Activated naive CD8-positive, alpha-beta T cell treated with anti-CD3 and anti-CD28 coated beads, Interleukin-2, amount 50 U/mL, for 16 hours (primary cell): ENCODE results near the gene SEMA4A.
"Not testable (repeated sequence)": the region's sequence is repeated elsewhere in the genome, so short reads cannot be mapped to it uniquely, and the experiment has no call there.

Experiments used
- DNase-seq: peaks from one replicate; pipeline ENCODE4 v3.0.0-alpha.2; 2020; ENCODE audit warnings: low read depth, low spot score

Gene SEMA4A

DNA sequence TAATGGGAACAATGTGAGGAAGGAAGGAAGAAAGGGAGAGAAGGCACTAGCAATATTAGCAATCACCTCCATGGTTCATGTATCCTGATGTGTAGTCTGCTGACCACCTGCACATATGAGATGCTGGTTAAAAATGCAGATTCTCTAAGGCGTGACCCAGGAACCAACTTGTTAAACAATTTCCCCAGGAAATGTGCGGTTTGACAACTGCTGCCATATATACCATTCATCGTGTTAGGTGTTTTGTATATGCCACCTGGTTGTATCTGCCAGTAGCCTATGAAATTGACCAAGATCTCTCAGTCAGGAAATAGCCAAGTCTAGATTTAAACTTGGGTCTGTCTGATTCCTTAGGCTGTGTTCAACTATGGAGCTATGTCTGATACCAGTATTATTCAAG is 4.1 kb downstream of the SEMA4A start:
- DNase-seq, result no peak

DNA sequence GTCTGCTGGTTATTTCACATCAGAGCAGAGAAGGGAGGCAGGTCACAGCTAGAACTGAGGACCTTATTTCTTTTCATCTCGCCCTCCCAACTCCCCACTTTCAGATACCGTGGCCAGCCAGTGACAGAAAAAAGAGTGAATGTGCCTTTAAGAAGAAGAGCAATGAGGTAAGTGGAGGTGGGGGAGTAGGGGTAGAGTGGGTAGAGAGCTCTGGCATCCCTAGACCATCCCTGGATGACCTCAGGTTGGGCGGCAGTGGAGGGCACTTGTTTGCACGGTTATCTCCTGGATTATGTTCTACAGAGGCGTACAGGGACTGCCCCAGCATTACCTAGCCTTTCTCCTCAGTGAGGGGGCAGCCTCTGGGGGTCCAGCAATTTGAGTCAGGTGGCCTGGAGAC is 4.6 kb downstream of the SEMA4A start:
- no peak for DNase-seq

DNA sequence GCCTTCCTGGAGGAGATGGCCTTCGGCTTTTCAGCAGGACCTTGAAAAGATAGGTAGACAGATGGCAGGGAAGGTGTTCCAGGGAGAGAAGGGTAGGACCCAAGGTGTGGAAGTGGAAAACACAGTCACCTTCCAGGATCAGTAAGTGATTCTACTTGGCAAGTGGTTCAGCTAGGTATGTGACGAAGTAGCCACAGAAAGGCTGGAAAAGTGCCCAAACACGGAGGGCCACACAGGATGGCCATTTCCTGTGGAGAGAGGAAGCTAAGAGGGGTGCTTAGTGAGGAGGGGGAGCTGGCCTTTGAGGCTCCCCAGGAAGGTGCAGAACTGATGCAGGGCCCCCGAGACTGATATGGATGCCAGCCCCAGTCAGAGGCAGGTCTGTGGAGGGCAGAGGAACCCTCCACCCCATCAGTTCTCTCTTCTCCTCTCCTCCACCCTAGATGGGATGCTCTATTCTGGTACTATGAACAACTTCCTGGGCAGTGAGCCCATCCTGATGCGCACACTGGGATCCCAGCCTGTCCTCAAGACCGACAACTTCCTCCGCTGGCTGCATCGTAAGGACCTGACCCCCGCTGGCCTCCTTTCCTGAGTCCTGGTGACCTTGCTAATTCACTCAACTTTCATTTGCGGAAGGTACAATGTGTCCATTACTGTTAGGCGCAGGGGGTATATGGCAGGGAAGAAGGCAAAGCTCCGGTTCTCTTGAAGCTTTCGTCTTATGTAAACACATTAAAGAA is 6.8 kb downstream of the SEMA4A start:
- DNase-seq, result no peak

DNA sequence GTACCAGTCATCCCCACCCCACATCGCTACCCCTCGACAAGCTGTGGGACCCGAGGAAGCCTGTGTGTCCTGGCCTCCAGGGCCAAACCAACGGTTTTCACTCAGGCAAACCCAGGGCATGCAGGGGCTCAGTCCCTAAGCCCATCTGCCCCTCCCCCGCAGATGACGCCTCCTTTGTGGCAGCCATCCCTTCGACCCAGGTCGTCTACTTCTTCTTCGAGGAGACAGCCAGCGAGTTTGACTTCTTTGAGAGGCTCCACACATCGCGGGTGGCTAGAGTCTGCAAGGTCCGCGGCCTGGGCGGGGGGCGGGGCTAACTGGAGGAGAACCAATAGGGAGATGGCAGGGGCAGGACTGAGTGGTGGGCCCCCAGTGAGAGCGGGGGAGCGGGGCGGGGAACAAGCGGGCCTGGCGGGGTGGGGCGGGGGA is 7.4 kb downstream of the SEMA4A start:
- peak; percentile 48 for DNase-seq

DNA sequence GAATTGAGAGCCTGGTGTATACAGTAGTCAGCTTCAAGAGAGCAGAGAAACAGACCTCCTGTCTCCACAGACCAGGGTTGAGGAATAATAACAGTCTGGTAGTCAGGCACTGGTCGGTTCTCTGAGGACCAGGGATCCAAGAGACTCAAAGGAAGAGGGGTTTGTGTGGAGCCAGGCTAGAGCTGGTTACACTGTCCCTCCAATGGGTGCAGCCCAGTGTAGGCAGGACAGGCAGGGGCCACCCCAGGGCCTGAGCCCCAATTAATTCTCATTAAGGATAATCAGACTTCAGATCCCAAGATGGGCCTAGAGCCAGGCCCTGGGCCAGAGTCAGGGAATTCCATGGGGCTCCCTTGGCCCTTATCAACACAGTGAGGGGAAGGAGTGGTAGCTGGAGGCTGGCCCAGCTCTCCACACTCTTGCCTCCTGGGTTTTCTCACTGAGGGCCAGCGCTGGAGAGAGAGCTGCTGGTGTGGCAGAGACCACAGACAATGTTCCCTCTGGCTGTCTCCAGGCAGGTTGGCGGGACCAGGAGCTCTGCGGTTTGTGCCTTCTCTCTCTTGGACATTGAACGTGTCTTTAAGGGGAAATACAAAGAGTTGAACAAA is 9.1 kb downstream of the SEMA4A start:
- DNase-seq, result no peak

DNA sequence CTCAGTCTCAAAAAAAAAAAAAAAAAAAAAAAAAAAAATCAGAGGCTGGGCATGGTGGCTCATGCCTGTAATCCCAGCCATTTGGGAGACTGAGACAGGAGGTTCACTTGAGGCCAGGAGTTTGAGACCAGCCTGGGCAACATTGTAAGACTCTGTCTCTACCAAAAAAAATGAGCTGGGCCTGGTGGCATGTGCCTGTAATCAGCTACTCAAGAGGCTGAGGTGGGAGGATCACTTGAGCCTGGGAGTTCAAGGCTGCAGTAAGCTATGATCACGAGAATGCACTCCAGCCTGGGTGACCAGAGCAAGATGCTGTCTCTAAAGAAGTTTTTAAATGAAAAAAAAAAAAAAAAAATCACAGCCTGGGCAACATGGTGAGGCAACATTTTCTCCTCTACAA is 10.3 kb downstream of the SEMA4A start:
- no peak for DNase-seq

DNA sequence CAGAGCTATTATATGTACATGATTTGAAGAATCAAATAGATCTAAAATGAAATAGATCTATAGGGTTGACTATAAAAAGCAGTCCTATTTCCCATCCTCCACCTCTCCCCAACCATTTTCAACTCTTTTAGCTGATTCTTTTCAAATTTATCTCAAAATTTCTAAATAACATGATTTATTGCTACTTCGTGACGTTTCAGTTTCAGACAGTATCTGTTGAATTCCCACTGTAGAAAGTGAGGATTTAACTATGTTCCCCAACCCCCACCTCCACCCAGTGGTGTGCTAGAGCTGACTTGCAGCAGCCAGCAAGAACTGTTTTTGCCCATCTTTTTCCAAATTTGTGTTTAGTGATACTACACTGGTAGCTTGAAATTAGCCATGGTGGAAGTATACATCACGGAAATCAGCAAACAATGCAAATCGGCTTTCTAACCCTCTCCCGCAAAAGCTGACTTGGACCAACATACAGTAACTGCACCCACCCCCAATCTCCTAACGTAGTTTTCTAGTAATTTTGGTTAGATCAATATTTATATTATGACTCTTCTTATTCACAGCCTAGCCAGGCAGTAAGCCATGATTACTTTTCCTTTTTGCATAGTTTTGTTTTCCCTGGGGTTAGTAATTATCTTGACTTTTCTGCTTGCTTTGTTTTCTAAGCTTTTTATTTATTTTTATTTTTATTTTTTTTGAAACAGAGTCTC is 10.9 kb downstream of the SEMA4A start:
- DNase-seq, result no peak

DNA sequence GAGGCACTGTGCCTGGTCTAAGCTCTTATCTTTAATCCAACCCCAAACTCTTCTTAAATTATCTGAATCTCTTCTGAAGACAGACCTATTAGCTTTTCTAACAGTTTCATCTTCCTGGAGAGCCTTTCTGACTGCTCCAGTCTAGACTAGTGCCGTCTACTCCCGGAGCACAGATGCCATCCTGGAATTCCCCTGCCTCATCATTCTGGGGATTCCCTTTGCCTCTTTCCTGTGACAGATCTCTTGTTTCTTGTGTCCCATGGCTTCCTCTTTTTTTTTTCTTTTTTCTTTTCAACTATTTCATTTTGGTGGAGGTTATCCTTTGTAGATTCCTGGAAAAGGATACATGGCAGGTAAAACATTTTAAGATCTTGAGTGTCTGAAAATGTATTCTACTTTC is 11.7 kb downstream of the SEMA4A start:
- no peak for DNase-seq

DNA sequence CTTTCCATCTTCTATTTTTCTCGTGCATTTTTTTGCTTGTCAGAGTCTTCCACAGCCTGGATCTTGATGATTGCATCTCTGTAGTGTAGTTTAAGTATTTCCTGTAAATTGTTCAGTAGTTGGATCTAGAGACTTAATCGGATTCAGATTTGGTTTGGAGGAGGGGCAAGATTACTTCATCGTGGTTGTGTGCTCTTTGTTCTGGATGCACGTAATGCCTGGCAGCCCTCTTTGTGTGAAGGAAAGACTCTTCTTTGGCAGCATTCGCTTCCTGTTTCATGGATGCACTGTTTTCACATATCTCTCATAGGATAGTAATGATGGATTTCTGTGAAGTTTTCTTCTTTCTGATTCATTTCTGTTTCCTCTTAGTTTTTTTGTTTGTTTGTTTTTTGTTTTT is 14.2 kb downstream of the SEMA4A start:
- no peak for DNase-seq

DNA sequence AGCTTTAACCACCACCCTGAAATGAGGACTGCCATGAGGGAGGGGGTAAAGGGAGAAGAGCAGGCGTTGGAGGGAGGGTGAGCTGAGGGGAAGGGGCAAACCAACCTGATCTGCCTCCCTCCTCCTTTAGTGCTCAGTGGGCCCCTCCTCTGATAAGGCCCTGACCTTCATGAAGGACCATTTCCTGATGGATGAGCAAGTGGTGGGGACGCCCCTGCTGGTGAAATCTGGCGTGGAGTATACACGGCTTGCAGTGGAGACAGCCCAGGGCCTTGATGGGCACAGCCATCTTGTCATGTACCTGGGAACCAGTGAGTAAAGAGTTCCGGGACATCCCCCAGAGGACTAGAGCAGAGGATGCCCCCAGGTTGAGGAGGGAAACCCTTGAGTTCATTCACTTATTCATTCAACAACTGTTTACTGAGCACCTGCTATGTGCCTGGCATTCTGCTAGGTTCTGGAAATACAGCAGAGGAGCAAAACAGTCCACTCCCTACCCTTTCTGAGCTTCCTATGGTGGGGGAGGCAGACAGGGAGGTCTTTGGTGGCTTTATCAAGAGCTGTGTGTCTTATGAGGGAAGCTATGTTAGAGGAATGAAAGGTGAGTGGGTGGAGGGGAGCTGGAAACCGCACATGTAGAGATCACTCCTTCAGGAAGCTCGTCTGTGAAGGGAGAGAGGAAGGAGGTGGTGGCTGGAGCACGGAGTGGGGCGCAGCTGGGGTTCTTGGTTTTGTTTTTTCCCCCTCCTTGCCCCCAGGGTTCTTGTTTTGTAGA is 19.5 kb downstream of the SEMA4A start:
- DNase-seq, result no peak

DNA sequence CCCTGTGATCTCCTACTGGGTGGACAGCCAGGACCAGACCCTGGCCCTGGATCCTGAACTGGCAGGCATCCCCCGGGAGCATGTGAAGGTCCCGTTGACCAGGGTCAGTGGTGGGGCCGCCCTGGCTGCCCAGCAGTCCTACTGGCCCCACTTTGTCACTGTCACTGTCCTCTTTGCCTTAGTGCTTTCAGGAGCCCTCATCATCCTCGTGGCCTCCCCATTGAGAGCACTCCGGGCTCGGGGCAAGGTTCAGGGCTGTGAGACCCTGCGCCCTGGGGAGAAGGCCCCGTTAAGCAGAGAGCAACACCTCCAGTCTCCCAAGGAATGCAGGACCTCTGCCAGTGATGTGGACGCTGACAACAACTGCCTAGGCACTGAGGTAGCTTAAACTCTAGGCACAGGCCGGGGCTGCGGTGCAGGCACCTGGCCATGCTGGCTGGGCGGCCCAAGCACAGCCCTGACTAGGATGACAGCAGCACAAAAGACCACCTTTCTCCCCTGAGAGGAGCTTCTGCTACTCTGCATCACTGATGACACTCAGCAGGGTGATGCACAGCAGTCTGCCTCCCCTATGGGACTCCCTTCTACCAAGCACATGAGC is 23.3 kb downstream of the SEMA4A start:
- no peak for DNase-seq

DNA sequence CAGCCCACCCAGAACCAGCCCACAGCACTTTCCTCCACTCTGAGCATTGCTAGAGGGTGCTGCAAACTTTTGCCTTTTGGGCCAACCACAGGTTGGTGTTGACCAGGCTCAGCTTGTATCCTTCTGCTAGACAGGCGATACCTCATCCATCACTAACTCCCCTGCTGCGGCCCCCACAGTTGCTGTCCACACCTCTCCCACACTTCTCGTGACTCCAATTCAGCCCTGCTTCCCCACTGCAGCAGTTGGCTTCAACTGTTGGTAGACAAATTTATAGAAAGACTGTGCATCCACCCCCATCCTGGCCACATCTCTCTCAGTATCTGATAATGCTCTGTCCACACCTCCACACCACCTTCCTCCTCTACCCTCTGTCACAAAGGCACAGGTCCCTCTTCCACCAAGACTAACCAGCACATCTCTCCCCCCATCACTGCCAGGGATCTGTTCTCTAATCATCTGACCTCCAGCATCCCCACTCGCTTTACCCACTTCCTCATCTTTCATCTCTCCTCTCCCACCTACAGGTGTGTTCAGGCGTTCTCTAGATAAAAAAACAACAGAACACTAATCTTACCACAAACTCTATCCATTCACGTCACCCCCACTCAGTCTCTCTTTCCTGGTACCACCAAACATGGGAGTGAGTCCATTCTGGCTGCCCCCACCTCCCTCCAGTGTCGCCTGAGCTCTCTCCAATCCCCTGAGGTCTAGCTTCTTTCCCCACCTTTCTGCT is 24.7 kb downstream of the SEMA4A start:
- no peak for DNase-seq

DNA sequence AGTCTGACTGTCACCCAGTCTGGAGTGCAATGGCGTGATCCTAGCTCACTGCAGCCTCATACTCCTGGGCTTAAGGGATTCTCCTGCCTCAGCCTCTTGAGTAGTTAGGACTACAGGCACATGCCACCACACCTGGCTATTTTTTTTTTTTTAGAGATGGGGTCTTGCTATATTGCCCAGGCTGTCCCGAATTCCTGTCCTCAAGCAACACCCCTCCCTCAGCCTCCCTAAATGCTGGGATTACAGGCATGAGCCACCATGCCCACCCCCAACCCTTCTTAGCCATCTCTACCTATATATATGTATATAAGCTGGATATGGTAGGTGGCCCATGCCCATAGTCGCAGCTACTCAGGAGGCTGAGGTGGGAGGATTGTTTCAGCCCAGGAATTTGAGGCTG is 27.1 kb downstream of the SEMA4A start:
- no peak for DNase-seq

DNA sequence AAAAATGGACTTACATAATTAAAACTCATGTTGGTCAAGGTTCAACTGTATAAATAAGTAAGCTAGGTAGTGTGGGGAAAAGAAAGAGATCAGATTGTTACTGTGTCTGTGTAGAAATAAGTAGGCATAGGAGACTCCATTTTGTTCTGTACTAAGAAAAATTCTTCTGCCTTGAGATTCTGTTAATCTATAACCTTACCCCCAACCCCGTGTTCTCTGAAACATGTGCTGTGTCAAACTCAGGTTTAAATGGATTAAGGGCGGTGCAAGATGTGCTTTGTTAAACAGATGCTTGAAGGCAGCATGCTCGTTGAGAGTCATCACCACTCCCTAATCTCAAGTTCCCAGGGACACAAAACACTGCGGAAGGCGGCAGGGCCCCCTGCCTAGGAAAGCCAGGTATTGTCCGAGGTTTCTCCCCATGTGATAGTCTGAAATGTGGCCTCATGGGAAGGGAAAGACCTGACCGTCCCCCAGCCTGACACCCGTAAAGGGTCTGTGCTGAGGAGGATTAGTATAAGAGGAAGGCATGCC is 28.1 kb downstream of the SEMA4A start:
- DNase-seq, result not testable (repeated sequence)

DNA sequence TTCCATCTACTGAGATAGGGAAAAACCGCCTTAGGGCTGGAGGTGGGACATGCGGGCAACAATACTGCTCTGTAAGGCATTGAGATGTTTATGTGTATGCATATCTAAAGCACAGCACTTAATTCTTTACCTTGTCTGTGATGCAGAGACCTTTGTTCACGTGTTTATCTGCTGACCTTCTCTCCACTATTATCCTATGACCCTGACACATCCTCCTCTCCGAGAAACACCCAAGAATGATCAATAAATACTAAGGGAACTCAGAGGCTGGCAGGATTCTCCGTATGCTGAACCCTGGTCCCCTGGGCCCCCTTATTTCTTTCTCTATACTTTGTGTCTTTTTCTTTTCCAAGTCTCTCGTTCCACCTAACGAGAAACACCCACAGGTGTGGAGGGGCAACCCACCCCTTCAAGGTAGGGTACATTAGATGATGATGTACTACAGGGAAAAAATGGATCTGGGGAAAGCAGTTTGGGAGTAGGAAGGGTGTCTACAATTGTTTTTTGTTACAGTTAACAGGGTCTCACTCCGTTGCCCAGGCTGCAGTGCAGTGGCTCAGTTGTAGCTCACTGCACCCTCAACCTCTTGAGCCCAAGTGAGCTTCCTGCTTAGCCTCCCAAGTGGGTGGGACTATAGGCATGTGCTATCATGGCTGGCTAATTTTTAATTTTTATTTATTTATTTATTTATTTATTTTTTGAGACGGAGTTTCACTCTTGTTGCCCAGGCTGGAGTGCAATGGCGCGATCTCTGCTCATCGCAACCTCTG is 28.8 kb downstream of the SEMA4A start:
- not testable (repeated sequence) for DNase-seq

DNA sequence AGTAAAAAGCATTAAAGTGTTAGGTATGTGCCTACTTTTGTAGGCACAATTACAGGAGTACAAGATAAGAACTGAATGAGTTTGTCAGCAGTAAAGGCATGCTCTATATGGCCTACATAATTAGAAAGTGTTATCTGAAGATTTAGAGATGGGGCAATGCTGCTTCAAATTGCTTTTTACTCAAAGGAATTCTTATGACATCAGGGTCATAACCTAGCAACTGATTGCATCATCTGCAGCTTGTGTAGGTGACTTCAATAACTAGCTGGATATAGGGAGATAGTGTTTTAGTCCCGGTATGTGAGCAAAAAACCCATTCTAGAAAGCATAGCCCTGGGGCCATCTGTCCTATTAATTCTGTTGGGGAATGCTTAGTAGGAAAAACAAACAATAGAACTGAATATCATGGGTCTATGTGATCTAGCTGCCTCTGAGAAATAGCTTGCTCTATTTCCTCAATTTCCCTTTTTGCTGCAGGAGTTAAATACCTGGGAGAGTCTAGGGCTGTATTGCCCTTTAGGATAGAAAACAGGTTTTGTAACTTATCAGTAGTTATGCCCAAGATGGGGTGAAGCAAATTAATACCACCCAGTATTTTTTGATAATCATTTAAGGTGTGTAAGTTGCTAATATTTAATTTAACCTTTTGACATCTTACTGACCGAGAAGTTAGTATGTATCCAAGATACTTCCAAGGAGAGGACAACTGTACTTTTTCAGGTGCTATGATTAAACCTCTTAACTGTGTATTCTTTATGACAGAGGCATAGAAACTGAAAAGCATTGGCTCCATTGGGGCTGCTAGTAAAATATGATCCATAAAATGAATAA is 33.2 kb downstream of the SEMA4A start:
- not testable (repeated sequence) for DNase-seq

DNA sequence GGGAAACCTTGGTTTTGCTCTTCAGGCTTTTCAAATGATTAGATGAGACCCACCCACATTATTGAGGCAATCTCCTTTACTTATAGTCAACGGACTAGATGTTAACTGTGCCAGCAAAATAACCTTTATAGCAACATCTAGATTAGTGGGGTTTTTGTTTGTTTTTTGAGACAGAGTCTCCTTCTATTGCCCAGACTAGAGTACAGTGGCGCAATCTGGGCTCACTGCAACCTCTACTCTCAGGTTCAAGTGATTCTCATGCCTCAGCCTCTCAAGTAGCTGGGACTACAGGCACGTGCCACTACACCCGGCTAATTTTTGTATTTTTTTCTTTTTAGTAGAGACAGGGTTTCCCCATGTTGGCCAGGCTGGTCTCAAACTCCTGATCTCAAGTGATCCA is 36.9 kb downstream of the SEMA4A start:
- not testable (repeated sequence) for DNase-seq

DNA sequence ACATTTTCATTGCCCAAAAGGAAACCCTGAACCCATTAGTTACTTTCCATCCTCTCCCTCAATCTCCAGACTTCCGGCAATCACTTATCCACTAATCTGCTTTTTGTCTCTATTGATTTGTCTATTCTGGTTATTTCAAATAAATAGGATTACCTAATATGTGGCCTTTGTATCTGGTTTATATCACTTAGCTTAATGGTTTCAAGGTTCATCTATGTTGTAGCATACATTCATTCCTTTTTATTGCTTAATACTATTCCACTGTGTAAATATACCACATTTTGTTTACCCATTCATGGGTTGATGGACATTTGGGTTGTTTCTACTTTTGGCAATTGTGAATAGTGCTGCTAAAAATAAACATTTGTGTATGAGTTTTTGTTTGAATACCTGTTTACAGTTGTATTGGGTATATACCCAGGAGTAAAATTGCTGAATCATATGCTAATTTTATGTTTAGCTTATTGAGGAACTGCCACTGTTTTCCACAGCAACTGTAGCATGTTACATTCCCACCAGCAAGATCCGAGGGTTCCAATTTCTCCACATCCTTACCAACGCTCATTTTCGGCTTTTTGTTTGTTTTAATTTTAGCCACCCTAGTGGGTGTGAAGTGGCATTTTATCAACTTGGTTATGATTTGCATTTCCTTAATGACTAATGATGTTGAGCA is 38.0 kb downstream of the SEMA4A start:
- no peak for DNase-seq

DNA sequence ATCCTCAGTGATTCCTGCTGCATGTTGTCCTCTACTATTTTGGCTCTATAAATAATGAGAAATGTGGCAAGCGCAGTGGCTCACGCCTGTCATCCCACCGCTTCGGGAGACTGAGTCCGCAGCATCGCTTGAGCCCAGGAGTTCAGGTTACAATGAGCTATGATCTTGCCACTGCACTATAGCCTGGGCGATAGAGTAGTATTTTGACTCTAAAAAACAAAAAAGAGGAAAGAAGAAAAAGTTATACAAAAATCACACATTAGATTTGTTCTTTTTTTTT is 39.8 kb downstream of the SEMA4A start:
- DNase-seq, result no peak
